GM21576 (cell line): ENCODE results near the gene DNAJC1.

ENCODE experiments used
- ATAC-seq: cut with Tn5 transposase; IDR thresholded peaks from one replicate; pipeline ENCODE4 v1.9.1; 2021; ENCODE audit warnings: mild to moderate bottlenecking, moderate library complexity; ENCODE audit not compliant: unreplicated experiment

The DNAJC1 gene

GRCh38 chr10:21964983-21965665, 38.4 kb downstream of the DNAJC1 start:
- no peak for ATAC-seq

- no peak for ATAC-seq
These were observed 41.2 kb downstream of the DNAJC1 start for GRCh38 chr10:21962358-21962757.

- ATAC-seq, result no peak
These were observed 41.7 kb downstream of the DNAJC1 start for GRCh38 chr10:21961847-21962246.

- no peak for ATAC-seq
These were observed 43.5 kb downstream of the DNAJC1 start for GRCh38 chr10:21959998-21960397.

GRCh38 chr10:21954690-21955089, 48.8 kb downstream of the DNAJC1 start:
- no peak for ATAC-seq

- ATAC-seq, result no peak
These were observed 49.4 kb downstream of the DNAJC1 start for GRCh38 chr10:21954132-21954531.

- peak; percentile 62 for ATAC-seq
These were observed 49.9 kb downstream of the DNAJC1 start for GRCh38 chr10:21953585-21954057.

GRCh38 chr10:21950566-21950965, 53.0 kb downstream of the DNAJC1 start:
- ATAC-seq, result no peak

GRCh38 chr10:21946946-21947345, 56.6 kb downstream of the DNAJC1 start:
- no peak for ATAC-seq

GRCh38 chr10:21944727-21945386, 58.7 kb downstream of the DNAJC1 start:
- ATAC-seq, result no peak

GRCh38 chr10:21943633-21944265, 59.8 kb downstream of the DNAJC1 start:
- no peak for ATAC-seq

GRCh38 chr10:21935439-21936023, 68.0 kb downstream of the DNAJC1 start:
- no peak for ATAC-seq

- ATAC-seq, result no peak
These were observed 69.2 kb downstream of the DNAJC1 start for GRCh38 chr10:21934307-21934706.

GRCh38 chr10:21929070-21929469, 74.5 kb downstream of the DNAJC1 start:
- ATAC-seq, result no peak

GRCh38 chr10:21927631-21928353, 75.7 kb downstream of the DNAJC1 start:
- no peak for ATAC-seq

- no peak for ATAC-seq
These were observed 76.6 kb downstream of the DNAJC1 start for GRCh38 chr10:21926949-21927348.

GRCh38 chr10:21926358-21926925, 77.1 kb downstream of the DNAJC1 start:
- no peak for ATAC-seq

GRCh38 chr10:21925851-21926250, 77.7 kb downstream of the DNAJC1 start:
- no peak for ATAC-seq

- ATAC-seq, result no peak
These were observed 79.0 kb downstream of the DNAJC1 start for GRCh38 chr10:21924511-21924910.

GRCh38 chr10:21920633-21921032, 82.9 kb downstream of the DNAJC1 start:
- ATAC-seq, result no peak

GRCh38 chr10:21919906-21920305, 83.6 kb downstream of the DNAJC1 start:
- no peak for ATAC-seq
